PC-9 (cell line): ENCODE measurements around the gene GNB3. TPM values are rescaled to one million over a fixed set of nuclear protein-coding genes. Genes with fewer than 3 reads are reported as not detected.

ENCODE experiments used
- BruUV-seq: library from RNA; stranded (reverse); fragments of 400-500 nt; replicated peaks from 2 replicates; lab custom pipeline; 2021; lab: Mats Ljungman, UMichigan
- CTCF ChIA-PET: fragments of 300-600 bp; sonication (Branson Sonifier 250); formaldehyde crosslinking; loops from one replicate; lab custom pipeline; 2022; ENCODE audit warnings: antibody characterized with exemption; lab: Charles Lee
- POLR2A ChIA-PET: fragments of 300-600 bp; sonication (Branson Sonifier 250); formaldehyde crosslinking; loops from one replicate; lab custom pipeline; 2022; ENCODE audit warnings: antibody characterized with exemption; ENCODE audit not compliant: unreplicated experiment; lab: Charles Lee
- DNase-seq, 2 experiments: peaks; one replicate each; pipeline versions ENCODE4 v3.0.0 to v3.0.0-alpha.2; 2015 to 2022; ENCODE audit warnings: mixed read lengths in 1 of 2
- H2AFZ ChIP-seq: fragments of 200-600 bp; sonication (generic); 2 replicates; pipeline ENCODE4 v1.8.1; 2017; ENCODE audit warnings: antibody characterized with exemption
- H3F3A ChIP-seq: fragments of 200-600 bp; sonication (generic); 2 replicates; pipeline ENCODE4 v1.8.1; 2017; ENCODE audit warnings: antibody characterized with exemption, mild to moderate bottlenecking, low read depth; ENCODE audit not compliant: insufficient read depth
- H3K27ac ChIP-seq: fragments of 200-600 bp; sonication (generic); 2 replicates; pipeline ENCODE4 v1.6.1; 2016; ENCODE audit warnings: mixed run types
- H3K27me3 ChIP-seq: fragments of 200-600 bp; sonication (generic); 2 replicates; pipeline ENCODE4 v1.6.1; 2016; ENCODE audit warnings: low read depth, mixed run types; ENCODE audit not compliant: insufficient read depth
- H3K36me3 ChIP-seq: fragments of 200-600 bp; sonication (generic); 2 replicates; pipeline ENCODE4 v1.6.1; 2016; ENCODE audit warnings: low read depth, mixed run types
- H3K4me1 ChIP-seq: fragments of 200-600 bp; sonication (generic); replicated peaks from 2 replicates; pipeline ENCODE4 v1.6.1; 2016; ENCODE audit warnings: mixed run types; ENCODE audit not compliant: insufficient read depth
- H3K4me2 ChIP-seq: fragments of 200-600 bp; sonication (generic); 2 replicates; pipeline ENCODE4 v1.6.1; 2017; ENCODE audit warnings: mixed run types
- H3K4me3 ChIP-seq: fragments of 200-600 bp; sonication (generic); 2 replicates; pipeline ENCODE4 v1.6.1; 2016; ENCODE audit warnings: mixed run types
- H3K79me2 ChIP-seq: fragments of 200-600 bp; sonication (generic); 2 replicates; pipeline ENCODE4 v1.6.1; 2017; ENCODE audit warnings: low read depth, mixed run types
- H3K9me2 ChIP-seq: fragments of 200-600 bp; sonication (generic); 2 replicates; pipeline ENCODE4 v1.8.1; 2017; ENCODE audit warnings: mild to moderate bottlenecking; ENCODE audit not compliant: insufficient read depth
- H3K9me3 ChIP-seq: fragments of 200-600 bp; sonication (generic); 2 replicates; pipeline ENCODE4 v1.8.1; 2016; ENCODE audit warnings: low read depth; ENCODE audit not compliant: insufficient read depth
- H4K20me1 ChIP-seq: fragments of 200-600 bp; sonication (generic); 2 replicates; pipeline ENCODE4 v1.8.1; 2017; ENCODE audit not compliant: insufficient read depth
- EZH2 ChIP-seq: fragments of 200-600 bp; sonication (generic); IDR thresholded peaks from 2 replicates; pipeline ENCODE4 v1.8.0; 2017; ENCODE audit warnings: antibody characterized with exemption, low read depth
- intact Hi-C: fragments of 100-400 bp; cut with micrococcal nuclease; formaldehyde crosslinking; loops from one replicate; pipeline ENCODE4 v1.10.0; 2022; ENCODE audit not compliant: unreplicated experiment
- total RNA-seq: library from RNA; stranded (reverse); gene quantifications from 2 replicates; pipeline ENCODE4 v1.2.3, GENCODE V29; 2021
- TF ChIP-seq, protein P1 (sequence below): fragments of 200-600 bp; sonication (generic); conservative IDR thresholded peaks from 2 replicates; pipeline ENCODE4 v1.6.1; 2017; ENCODE audit warnings: mixed run types, antibody characterized with exemption, mild to moderate bottlenecking, moderate library complexity

The GNB3 gene
- total RNA-seq, 1 experiment from 2014 or later: not detected

DNA sequence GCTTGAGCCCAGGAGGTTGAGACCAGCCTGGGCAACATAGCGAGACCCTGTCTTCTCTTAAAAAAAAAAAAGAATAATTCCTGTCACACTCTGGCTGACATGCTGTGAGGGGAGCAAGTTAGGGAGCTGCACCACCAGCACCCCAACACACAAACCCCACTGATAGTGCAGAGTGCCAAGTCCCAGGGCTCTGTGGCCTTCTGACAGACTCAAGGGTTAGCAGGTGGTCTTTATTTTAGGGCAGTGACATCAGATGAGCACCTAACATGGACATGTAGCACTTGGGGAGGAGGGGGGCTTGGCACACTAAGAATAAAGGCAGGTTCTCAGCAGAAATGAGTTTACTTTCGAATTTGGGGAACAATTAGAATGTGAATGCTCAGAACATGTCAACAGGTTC, 18.1 kb downstream of the GNB3 start:
- DNase-seq: no peak
- H3K36me3 ChIP-seq: peaks cover 39% of the 10 kb centered on the region
- no peak overlapping the region for H3K4me3 ChIP-seq
- H3F3A ChIP-seq: no peaks in the 10 kb centered on the region; the same call in 1 of the 2 replicates
- H3K27me3 ChIP-seq: no peaks in the 10 kb centered on the region
- H2AFZ ChIP-seq: no peak overlapping the region
- TF ChIP-seq, protein P1, sequence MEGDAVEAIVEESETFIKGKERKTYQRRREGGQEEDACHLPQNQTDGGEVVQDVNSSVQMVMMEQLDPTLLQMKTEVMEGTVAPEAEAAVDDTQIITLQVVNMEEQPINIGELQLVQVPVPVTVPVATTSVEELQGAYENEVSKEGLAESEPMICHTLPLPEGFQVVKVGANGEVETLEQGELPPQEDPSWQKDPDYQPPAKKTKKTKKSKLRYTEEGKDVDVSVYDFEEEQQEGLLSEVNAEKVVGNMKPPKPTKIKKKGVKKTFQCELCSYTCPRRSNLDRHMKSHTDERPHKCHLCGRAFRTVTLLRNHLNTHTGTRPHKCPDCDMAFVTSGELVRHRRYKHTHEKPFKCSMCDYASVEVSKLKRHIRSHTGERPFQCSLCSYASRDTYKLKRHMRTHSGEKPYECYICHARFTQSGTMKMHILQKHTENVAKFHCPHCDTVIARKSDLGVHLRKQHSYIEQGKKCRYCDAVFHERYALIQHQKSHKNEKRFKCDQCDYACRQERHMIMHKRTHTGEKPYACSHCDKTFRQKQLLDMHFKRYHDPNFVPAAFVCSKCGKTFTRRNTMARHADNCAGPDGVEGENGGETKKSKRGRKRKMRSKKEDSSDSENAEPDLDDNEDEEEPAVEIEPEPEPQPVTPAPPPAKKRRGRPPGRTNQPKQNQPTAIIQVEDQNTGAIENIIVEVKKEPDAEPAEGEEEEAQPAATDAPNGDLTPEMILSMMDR: no peak
- no peak for TF ChIP-seq EZH2
- BruUV-seq: no TSS peak
- no peak overlapping the region for H3K27ac ChIP-seq
- ChIA-PET POLR2A (no interaction called here), CTCF (no interaction called here)
- intact Hi-C loops: no loop called here
- peaks cover 4% of the 10 kb centered on the region for H3K4me1 ChIP-seq
- 0 out of 2 replicates have a peak, but pooled peaks cover 3% of the 10 kb centered on the region for H4K20me1 ChIP-seq
- no peaks in the 10 kb centered on the region for H3K9me2 ChIP-seq
- H3K79me2 ChIP-seq: peaks cover 20% of the 10 kb centered on the region
- no peaks in the 10 kb centered on the region for H3K9me3 ChIP-seq
- no peak overlapping the region for H3K4me2 ChIP-seq

DNA sequence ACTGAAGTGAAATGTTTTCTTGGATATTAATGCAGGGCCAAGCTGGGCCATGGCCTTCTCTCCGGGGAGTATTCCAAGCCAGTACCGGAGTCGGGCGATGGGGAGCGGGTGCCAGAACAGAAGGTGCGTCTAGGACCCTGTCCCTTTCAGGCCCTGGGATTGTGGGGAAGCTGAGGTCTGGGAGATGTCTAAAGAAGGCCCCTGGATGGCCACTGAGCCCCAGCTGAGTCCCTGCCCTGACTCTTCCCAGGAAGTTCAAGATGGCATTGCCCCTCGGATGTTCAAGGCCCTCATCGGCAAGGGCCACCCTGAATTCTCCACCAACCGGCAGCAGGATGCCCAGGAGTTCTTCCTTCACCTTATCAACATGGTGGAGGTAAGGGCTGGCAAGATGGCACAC, 19.4 kb downstream of the GNB3 start:
- H3K4me2 ChIP-seq: no peak overlapping the region

DNA sequence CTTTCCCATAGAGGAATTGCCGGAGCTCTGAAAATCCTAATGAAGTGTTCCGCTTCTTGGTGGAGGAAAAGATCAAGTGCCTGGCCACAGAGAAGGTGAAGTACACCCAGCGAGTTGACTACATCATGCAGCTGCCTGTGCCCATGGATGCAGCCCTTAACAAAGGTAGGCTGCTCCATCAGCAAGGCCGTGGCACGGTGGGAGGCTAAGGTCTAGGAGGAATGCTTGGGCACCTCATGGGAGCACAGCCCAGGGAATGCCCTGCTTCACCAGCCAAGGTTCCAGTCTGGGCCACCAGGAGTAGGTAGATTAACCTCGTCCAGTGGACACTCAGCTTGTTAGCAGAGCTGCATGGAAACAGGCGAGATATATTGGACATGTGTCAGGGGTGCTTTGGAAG, 20.2 kb downstream of the GNB3 start:
- Histone ChIP-seq H3K79me2 (no peaks in the 10 kb centered on the region), H4K20me1 (no peaks in the 10 kb centered on the region), H3K27ac (no peak overlapping the region), H3K4me3 (no peak overlapping the region), H3K9me3 (no peaks in the 10 kb centered on the region), H2AFZ (no peak overlapping the region), H3K4me1 (no peaks in the 10 kb centered on the region), H3K36me3 (peaks cover 33% of the 10 kb centered on the region), H3F3A (peaks cover 15% of the 10 kb centered on the region; the same call in 1 of the 2 replicates), H3K27me3 (no peaks in the 10 kb centered on the region), H3K9me2 (no peaks in the 10 kb centered on the region), H3K4me2 (no peak overlapping the region)
- ChIA-PET POLR2A (no interaction called here), CTCF (no interaction called here)
- DNase-seq: no peak
- intact Hi-C loops: no loop called here
- TF ChIP-seq, protein P1: no peak
- no peak for TF ChIP-seq EZH2
- no TSS peak for BruUV-seq

More for the DNA sequence above, 19.4 kb downstream of the GNB3 start:
- Histone ChIP-seq H3K36me3 (peaks cover 41% of the 10 kb centered on the region), H3K9me3 (no peaks in the 10 kb centered on the region), H3K27ac (no peak overlapping the region), H3K27me3 (no peaks in the 10 kb centered on the region), H2AFZ (no peak overlapping the region), H3K79me2 (peaks cover 7% of the 10 kb centered on the region), H3K4me1 (no peaks in the 10 kb centered on the region), H4K20me1 (no peaks in the 10 kb centered on the region), H3F3A (peaks cover 6% of the 10 kb centered on the region; the same call in 1 of the 2 replicates), H3K4me3 (no peak overlapping the region), H3K9me2 (no peaks in the 10 kb centered on the region)
- no TSS peak for BruUV-seq
- intact Hi-C loops: no loop called here
- no peak for DNase-seq
- POLR2A ChIA-PET: no interaction called here
- TF ChIP-seq EZH2: no peak
- TF ChIP-seq, protein P1: no peak
- CTCF ChIA-PET: no interaction called here
